Breast epithelium (tissue), 3 donors: ENCODE results near the gene ZNF778.

ENCODE experiments used
- CTCF ChIP-seq, 3 donors: fragments of 450-650 bp; IDR thresholded peaks; one replicate each; pipeline ENCODE4 v1.5.1; 2016 to 2017; ENCODE audit warnings: antibody characterized with exemption in 3 of 3, mild to moderate bottlenecking in 3 of 3, moderate library complexity in 3 of 3
- POLR2A ChIP-seq: fragments of 450-650 bp; IDR thresholded peaks from one replicate; pipeline ENCODE4 v1.6.1; 2016; ENCODE audit warnings: antibody characterized with exemption, mild to moderate bottlenecking, moderate library complexity

GRCh38 chr16:89200850-89201411 is 16.6 kb upstream of the ZNF778 start:
- no peak for TF ChIP-seq POLR2A
- TF ChIP-seq CTCF (IDR thresholded peaks at IDR 0.05): no peak
